Chondrocyte (in vitro differentiated cells): Measurements from ENCODE around the gene ATP8B3. TPM values are rescaled to one million over a fixed set of nuclear protein-coding genes. Genes with fewer than 3 reads are reported as not detected.

Experiments
- DNase-seq: peaks from one replicate; pipeline ENCODE4 v3.0.0; 2021; ENCODE audit warnings: mixed read lengths, low spot score
- H3K27ac Mint-ChIP-seq: one replicate; pipeline ENCODE4 v1.8.0; 2021; ENCODE audit warnings: mild to moderate bottlenecking, moderate library complexity, mixed read lengths; ENCODE audit not compliant: unreplicated experiment
- H3K27me3 Mint-ChIP-seq: 2 replicates; pipeline ENCODE4 v1.8.0; 2021; ENCODE audit warnings: low read depth, mixed read lengths
- H3K36me3 Mint-ChIP-seq: 2 replicates; pipeline ENCODE4 v1.8.0; 2021; ENCODE audit warnings: low read depth, mixed read lengths
- H3K4me1 Mint-ChIP-seq: 2 replicates; pipeline ENCODE4 v1.8.0; 2021; ENCODE audit warnings: low read depth, mild to moderate bottlenecking, mixed read lengths
- H3K4me3 Mint-ChIP-seq: one replicate; pipeline ENCODE4 v1.8.0; 2021; ENCODE audit warnings: mild to moderate bottlenecking, moderate library complexity, mixed read lengths; ENCODE audit not compliant: unreplicated experiment
- H3K9me3 Mint-ChIP-seq: 2 replicates; pipeline ENCODE4 v1.8.0; 2021; ENCODE audit warnings: low read depth, mixed read lengths
- total RNA-seq: library from RNA; stranded (reverse); gene quantifications from 3 replicates; pipeline ENCODE4 v1.2.1, GENCODE V29; 2021
- TF ChIP-seq, protein P1 (sequence below): fragments of 200-600 bp; sonication (generic); IDR thresholded peaks from 2 replicates; pipeline ENCODE4 v1.5.0; 2021; ENCODE audit warnings: antibody characterized with exemption, mild to moderate bottlenecking, moderate library complexity

The ATP8B3 gene
- total RNA-seq, 1 donor from 2014 or later = 5.7 TPM

DNA sequence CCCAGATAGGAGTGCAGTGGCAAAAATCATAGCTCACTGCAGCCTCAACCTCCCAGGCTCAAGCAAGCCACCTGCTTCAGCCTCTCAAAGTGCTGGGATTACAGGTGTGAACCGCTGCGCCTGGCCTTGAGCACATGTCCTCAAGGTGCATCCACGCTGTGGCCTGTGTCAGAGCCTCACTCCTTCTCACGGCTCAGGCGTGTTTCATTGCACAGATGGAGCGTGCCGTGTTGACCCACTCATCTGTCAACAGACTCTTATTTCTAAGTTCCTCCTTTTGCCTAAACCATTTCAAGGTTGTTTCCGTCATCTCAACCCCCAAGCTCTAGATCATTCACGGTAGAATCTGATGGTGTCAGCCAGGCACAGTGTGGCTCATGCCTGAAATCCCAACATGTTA is 28.2 kb downstream of the ATP8B3 start:
- DNase-seq = no peak
- Mint-ChIP-seq H3K36me3 (peaks cover 3% of the 10 kb centered on the region), H3K27ac (no peak overlapping the region), H3K27me3 (peaks cover 39% of the 10 kb centered on the region), H3K4me1 (peaks cover 5% of the 10 kb centered on the region), H3K9me3 (no peaks in the 10 kb centered on the region), H3K4me3 (no peak overlapping the region)
- TF ChIP-seq, protein P1, sequence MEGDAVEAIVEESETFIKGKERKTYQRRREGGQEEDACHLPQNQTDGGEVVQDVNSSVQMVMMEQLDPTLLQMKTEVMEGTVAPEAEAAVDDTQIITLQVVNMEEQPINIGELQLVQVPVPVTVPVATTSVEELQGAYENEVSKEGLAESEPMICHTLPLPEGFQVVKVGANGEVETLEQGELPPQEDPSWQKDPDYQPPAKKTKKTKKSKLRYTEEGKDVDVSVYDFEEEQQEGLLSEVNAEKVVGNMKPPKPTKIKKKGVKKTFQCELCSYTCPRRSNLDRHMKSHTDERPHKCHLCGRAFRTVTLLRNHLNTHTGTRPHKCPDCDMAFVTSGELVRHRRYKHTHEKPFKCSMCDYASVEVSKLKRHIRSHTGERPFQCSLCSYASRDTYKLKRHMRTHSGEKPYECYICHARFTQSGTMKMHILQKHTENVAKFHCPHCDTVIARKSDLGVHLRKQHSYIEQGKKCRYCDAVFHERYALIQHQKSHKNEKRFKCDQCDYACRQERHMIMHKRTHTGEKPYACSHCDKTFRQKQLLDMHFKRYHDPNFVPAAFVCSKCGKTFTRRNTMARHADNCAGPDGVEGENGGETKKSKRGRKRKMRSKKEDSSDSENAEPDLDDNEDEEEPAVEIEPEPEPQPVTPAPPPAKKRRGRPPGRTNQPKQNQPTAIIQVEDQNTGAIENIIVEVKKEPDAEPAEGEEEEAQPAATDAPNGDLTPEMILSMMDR = no peak

DNA sequence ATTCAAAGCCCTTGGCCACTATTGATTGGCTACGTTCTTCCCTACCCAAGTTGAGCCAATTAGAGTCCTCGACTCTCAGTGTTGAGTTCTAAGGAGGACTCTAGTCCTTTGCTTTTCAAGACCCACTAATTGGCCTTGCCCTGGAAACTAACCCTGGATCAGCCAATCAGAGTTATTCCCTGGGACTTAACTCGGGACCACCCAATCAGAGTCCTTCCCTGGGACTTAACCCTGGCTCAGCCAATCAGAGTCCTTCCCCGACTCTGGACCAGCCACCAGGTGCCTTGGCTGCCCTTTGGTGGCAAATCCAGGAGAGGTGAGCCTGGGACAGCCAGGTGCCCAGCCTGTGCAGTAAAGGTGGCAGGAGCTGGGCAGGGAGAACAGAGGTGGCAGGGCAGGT is 28.7 kb downstream of the ATP8B3 start:
- H3K9me3 Mint-ChIP-seq = no peaks in the 10 kb centered on the region
- H3K4me3 Mint-ChIP-seq = no peak overlapping the region
- peaks cover 42% of the 10 kb centered on the region for H3K27me3 Mint-ChIP-seq
- H3K4me1 Mint-ChIP-seq = peaks cover 5% of the 10 kb centered on the region
- TF ChIP-seq, protein P1 = no peak
- H3K27ac Mint-ChIP-seq = no peak overlapping the region
- no peak for DNase-seq
- peaks cover 3% of the 10 kb centered on the region for H3K36me3 Mint-ChIP-seq

DNA sequence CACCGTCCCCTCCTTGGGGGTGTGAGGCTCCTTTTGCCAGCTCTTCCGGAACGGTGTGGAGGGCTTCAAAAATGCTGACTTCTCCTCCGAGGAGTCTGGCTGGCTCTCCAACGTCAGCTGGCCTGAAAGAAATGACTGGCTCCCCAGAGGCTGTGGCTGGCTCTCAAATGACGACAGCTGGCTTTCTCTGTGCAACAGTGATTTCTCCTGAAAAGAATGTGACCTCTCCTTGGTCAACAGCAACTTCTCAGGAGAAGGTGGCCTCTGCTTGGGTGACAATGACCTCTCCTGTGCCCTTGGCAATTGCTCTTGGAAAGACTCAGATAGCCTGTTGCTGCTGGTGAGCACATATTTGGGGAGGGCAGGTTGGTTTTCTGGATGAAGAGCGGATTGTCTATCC is 29.6 kb downstream of the ATP8B3 start:
- no peaks in the 10 kb centered on the region for H3K9me3 Mint-ChIP-seq
- no peak for DNase-seq
- TF ChIP-seq, protein P1 = no peak
- H3K4me1 Mint-ChIP-seq = peaks cover 5% of the 10 kb centered on the region
- H3K27me3 Mint-ChIP-seq = peaks cover 46% of the 10 kb centered on the region
- H3K36me3 Mint-ChIP-seq = peaks cover 3% of the 10 kb centered on the region
- H3K4me3 Mint-ChIP-seq = no peak overlapping the region
- H3K27ac Mint-ChIP-seq = no peak overlapping the region

DNA sequence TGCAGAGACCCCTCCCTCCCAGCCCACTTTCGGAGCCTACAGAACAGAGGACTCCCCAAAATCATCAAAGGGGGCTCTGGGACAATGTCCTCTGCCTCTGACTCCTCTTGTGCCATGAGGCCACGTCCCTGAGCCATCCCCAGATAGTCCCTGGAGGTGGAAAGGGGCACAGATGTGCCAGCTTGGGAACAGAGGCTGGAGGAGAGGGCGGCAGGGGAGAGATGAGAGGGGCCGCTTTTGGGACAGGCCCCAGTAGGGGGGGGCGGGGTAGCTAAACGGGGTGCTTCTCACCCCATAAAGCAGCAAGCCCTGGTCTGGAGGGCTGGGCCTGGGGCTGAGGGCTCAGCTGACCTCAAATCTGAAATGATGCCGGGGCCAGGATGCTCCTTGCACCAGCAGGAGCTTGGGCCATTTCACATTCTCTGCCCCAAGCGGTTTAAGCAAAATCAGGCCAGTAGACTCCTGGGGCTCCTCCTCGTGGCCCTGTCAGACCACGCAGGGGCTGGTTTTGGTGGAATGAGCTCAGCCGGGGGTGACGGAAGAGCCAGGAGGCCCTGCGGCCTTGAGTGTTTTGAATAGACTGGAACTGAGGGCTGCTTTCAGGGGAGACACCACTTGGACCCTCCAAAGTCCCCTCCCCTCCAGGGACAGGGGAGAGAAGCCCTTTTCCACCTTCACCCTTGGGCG is 31.7 kb downstream of the ATP8B3 start:
- Mint-ChIP-seq H3K4me1 (peaks cover 5% of the 10 kb centered on the region), H3K36me3 (peaks cover 3% of the 10 kb centered on the region), H3K9me3 (no peaks in the 10 kb centered on the region), H3K27me3 (peaks cover 54% of the 10 kb centered on the region), H3K4me3 (no peak overlapping the region), H3K27ac (no peak overlapping the region)
- no peak for DNase-seq
- TF ChIP-seq, protein P1 = peak; percentile 35

DNA sequence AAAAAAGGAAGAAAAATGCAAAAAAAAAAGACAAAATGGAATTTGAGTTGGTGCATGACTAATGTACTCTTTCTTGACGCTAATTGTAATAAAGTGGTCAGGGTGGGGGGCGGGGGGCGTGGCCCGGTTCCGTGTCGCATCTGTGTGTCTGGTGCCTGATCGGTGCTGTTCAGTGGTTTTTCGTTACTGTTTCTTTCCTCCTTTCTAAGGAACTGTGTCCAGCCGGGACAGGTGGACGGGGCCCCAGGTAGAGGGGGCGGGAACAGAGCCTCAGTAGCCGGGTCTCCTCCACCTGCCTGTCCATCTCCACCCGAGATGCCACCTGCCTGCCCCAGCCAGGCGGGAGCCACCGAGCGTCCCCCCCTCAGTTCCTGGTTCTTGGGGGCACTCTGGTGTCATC is 32.5 kb downstream of the ATP8B3 start:
- DNase-seq = no peak
- Mint-ChIP-seq H3K36me3 (peaks cover 3% of the 10 kb centered on the region), H3K27me3 (peaks cover 57% of the 10 kb centered on the region), H3K4me1 (peaks cover 5% of the 10 kb centered on the region), H3K4me3 (no peak overlapping the region), H3K9me3 (no peaks in the 10 kb centered on the region), H3K27ac (no peak overlapping the region)
- TF ChIP-seq, protein P1 = no peak
